SK-N-MC (cell line): ENCODE data around the gene UBAC2.

Source experiments
- DNase-seq: peaks from one replicate; pipeline ENCODE4 v3.0.0-alpha.2; 2011; ENCODE audit warnings: low read depth, low spot score
- H3K27ac ChIP-seq: fragments of 200-600 bp; sonication (generic); 2 replicates; pipeline ENCODE4 v1.5.1; 2016; ENCODE audit warnings: mixed run types
- H3K36me3 ChIP-seq: fragments of 200-600 bp; sonication (generic); 2 replicates; pipeline ENCODE4 v1.6.1; 2017; ENCODE audit warnings: antibody characterized with exemption, low read length, mixed read lengths; ENCODE audit not compliant: insufficient read depth
- H3K4me3 ChIP-seq: fragments of 200-600 bp; sonication (generic); 2 replicates; pipeline ENCODE4 v1.5.1; 2016
- H3K9ac ChIP-seq: fragments of 200-600 bp; sonication (generic); 2 replicates; pipeline ENCODE4 v1.8.0; 2017; ENCODE audit warnings: mixed run types, mixed read lengths; ENCODE audit not compliant: insufficient read length
- H3K9me3 ChIP-seq: fragments of 200-600 bp; sonication (generic); 2 replicates; pipeline ENCODE4 v1.6.1; 2017; ENCODE audit warnings: low read depth, mild to moderate bottlenecking, antibody characterized with exemption, low read length, moderate library complexity, mixed read lengths
- EZH2 ChIP-seq: fragments of 200-600 bp; sonication (generic); IDR thresholded peaks from one replicate; pipeline ENCODE4 v1.6.1; 2017; ENCODE audit warnings: antibody characterized with exemption
- FOXP2 ChIP-seq: optimal IDR thresholded peaks from 2 replicates; pipeline ENCODE3; 2011; ENCODE audit warnings: mild to moderate bottlenecking, moderate library complexity; ENCODE audit not compliant: insufficient read depth; ENCODE audit errors: extremely low read length, control extremely low read depth
- POLR2AphosphoS5 ChIP-seq: IDR thresholded peaks from 2 replicates; pipeline ENCODE4 v1.6.1; 2012; ENCODE audit warnings: mild to moderate bottlenecking, low read depth, low read length, borderline replicate concordance

UBAC2 gene

GRCh38 chr13:99323488-99323887, 122.8 kb downstream of the UBAC2 start:
- H3K27ac ChIP-seq = no peak overlapping the region
- TF ChIP-seq EZH2 (no peak), POLR2AphosphoS5 (no peak), FOXP2 (no peak)
- DNase-seq = no peak
- no peaks in the 10 kb centered on the region for H3K9me3 ChIP-seq
- no peak overlapping the region for H3K4me3 ChIP-seq
- peaks cover 3% of the 10 kb centered on the region for H3K36me3 ChIP-seq
- no peak overlapping the region for H3K9ac ChIP-seq

GRCh38 chr13:99326012-99326411, 125.4 kb downstream of the UBAC2 start:
- Histone ChIP-seq H3K27ac (no peak overlapping the region), H3K36me3 (peaks cover 15% of the 10 kb centered on the region), H3K9me3 (no peaks in the 10 kb centered on the region), H3K9ac (no peak overlapping the region), H3K4me3 (no peak overlapping the region)
- no peak for TF ChIP-seq POLR2AphosphoS5
- no peak for TF ChIP-seq EZH2
- TF ChIP-seq FOXP2 = no peak
- DNase-seq = no peak

- Histone ChIP-seq H3K27ac (no peak overlapping the region), H3K9ac (no peak overlapping the region), H3K9me3 (no peaks in the 10 kb centered on the region), H3K36me3 (peaks cover 15% of the 10 kb centered on the region), H3K4me3 (no peak overlapping the region)
- TF ChIP-seq FOXP2 = no peak
- no peak for TF ChIP-seq EZH2
- no peak for TF ChIP-seq POLR2AphosphoS5
- DNase-seq = no peak
Measured at GRCh38 chr13:99327126-99327525, 126.5 kb downstream of the UBAC2 start.

GRCh38 chr13:99327761-99328160, 127.1 kb downstream of the UBAC2 start:
- Histone ChIP-seq H3K27ac (no peak overlapping the region), H3K4me3 (no peak overlapping the region), H3K36me3 (peaks cover 15% of the 10 kb centered on the region), H3K9me3 (no peaks in the 10 kb centered on the region), H3K9ac (no peak overlapping the region)
- DNase-seq = no peak
- TF ChIP-seq EZH2 = no peak

- Histone ChIP-seq H3K9ac (no peak overlapping the region), H3K9me3 (no peaks in the 10 kb centered on the region), H3K27ac (no peak overlapping the region), H3K4me3 (no peak overlapping the region), H3K36me3 (peaks cover 15% of the 10 kb centered on the region)
- TF ChIP-seq POLR2AphosphoS5 = no peak
- TF ChIP-seq EZH2 = no peak
- no peak for TF ChIP-seq FOXP2
- DNase-seq = no peak
Measured at GRCh38 chr13:99329477-99329876, 128.8 kb downstream of the UBAC2 start.

- Histone ChIP-seq H3K9me3 (no peaks in the 10 kb centered on the region), H3K9ac (no peak overlapping the region), H3K36me3 (peaks cover 19% of the 10 kb centered on the region), H3K27ac (no peak overlapping the region), H3K4me3 (no peak overlapping the region)
- DNase-seq = no peak
- TF ChIP-seq EZH2 (no peak), FOXP2 (no peak), POLR2AphosphoS5 (no peak)
Measured at GRCh38 chr13:99330942-99331341, 130.3 kb downstream of the UBAC2 start.

GRCh38 chr13:99331881-99332293, 131.2 kb downstream of the UBAC2 start:
- H3K9ac ChIP-seq = no peak overlapping the region
- H3K9me3 ChIP-seq = no peaks in the 10 kb centered on the region
- no peak for DNase-seq
- H3K27ac ChIP-seq = no peak overlapping the region
- H3K36me3 ChIP-seq = peaks cover 19% of the 10 kb centered on the region
- H3K4me3 ChIP-seq = no peak overlapping the region
- no peak for TF ChIP-seq EZH2
- TF ChIP-seq POLR2AphosphoS5 = no peak
- no peak for TF ChIP-seq FOXP2

- no peak for DNase-seq
- TF ChIP-seq FOXP2 = no peak
- no peak for TF ChIP-seq POLR2AphosphoS5
- no peak for TF ChIP-seq EZH2
- Histone ChIP-seq H3K4me3 (no peak overlapping the region), H3K9ac (no peak overlapping the region), H3K27ac (no peak overlapping the region), H3K9me3 (no peaks in the 10 kb centered on the region), H3K36me3 (peaks cover 19% of the 10 kb centered on the region)
Measured at GRCh38 chr13:99332456-99332855, 131.8 kb downstream of the UBAC2 start.

GRCh38 chr13:99334221-99334620, 133.6 kb downstream of the UBAC2 start:
- H3K9me3 ChIP-seq = no peaks in the 10 kb centered on the region
- H3K36me3 ChIP-seq = peaks cover 10% of the 10 kb centered on the region; the same call in 1 of the 2 replicates
- H3K4me3 ChIP-seq = no peak overlapping the region
- no peak for DNase-seq
- H3K27ac ChIP-seq = no peak overlapping the region
- TF ChIP-seq EZH2 (no peak), FOXP2 (no peak), POLR2AphosphoS5 (no peak)
- H3K9ac ChIP-seq = no peak overlapping the region

GRCh38 chr13:99335087-99335486, 134.4 kb downstream of the UBAC2 start:
- Histone ChIP-seq H3K36me3 (0 out of 2 replicates have a peak, but pooled peaks cover 4% of the 10 kb centered on the region), H3K9me3 (no peaks in the 10 kb centered on the region), H3K27ac (no peak overlapping the region), H3K9ac (no peak overlapping the region), H3K4me3 (no peak overlapping the region)
- TF ChIP-seq EZH2 (no peak), FOXP2 (no peak), POLR2AphosphoS5 (no peak)
- no peak for DNase-seq
